ENCODE measurements around the gene LIPK. TPM values are rescaled to one million over a fixed set of nuclear protein-coding genes. Genes with fewer than 3 reads are reported as not detected.

LIPK gene
- total RNA-seq, 4 donors from 2014 or later: not detected

- Histone ChIP-seq H3K27ac (replicated peaks in 1 of 4) (no peak within 1 kb of the TSS), H3K9me3 (no peaks in the 10 kb centered on the region), H3K36me3 (no peaks in the 10 kb centered on the region), H3K4me1 (no peaks in the 10 kb centered on the region), H3K4me3 (no peak within 1 kb of the TSS), H3K27me3 (no peaks in the 10 kb centered on the region)
- intact Hi-C loops (cut with DNase I): no loop called here
- TF ChIP-seq POLR2AphosphoS5 (IDR thresholded peaks at IDR 0.05) (no peak), EP300 (IDR thresholded peaks at IDR 0.05) (no peak), CTCF (IDR thresholded peaks at IDR 0.05) (no peak), POLR2A (IDR thresholded peaks at IDR 0.05; ENCODE audit: low read depth) (no peak)
- no peak for DNase-seq (ENCODE audit: extremely low spot score)
- WGBS: 71% methylated on average over 7 of the region's 7 CpGs
Observed at GRCh38 chr10:88759366-88760101, 53.5 kb downstream of the LIPK start, which contains the start of gene LIPN. Gene LIPN (plus strand): TSS chr10:88760020. CDS start chr10:88761406, 1,386 bp downstream.

GRCh38 chr10:88762906-88763305 lies 56.9 kb downstream of the LIPK start:
- TF ChIP-seq EP300 (IDR thresholded peaks at IDR 0.05) (no peak), POLR2AphosphoS5 (IDR thresholded peaks at IDR 0.05) (no peak), CTCF (IDR thresholded peaks at IDR 0.05) (no peak), POLR2A (IDR thresholded peaks at IDR 0.05; ENCODE audit: low read depth) (no peak)
- Histone ChIP-seq H3K27me3 (no peaks in the 10 kb centered on the region), H3K9me3 (no peaks in the 10 kb centered on the region), H3K27ac (replicated peaks in 1 of 4) (no peak overlapping the region), H3K4me3 (no peak overlapping the region), H3K4me1 (no peaks in the 10 kb centered on the region), H3K36me3 (no peaks in the 10 kb centered on the region)
- WGBS: 68% methylated on average over 1 of the region's 1 CpG
- intact Hi-C loops (cut with DNase I): no loop called here
- no peak for DNase-seq (ENCODE audit: extremely low spot score)

- no peak for DNase-seq (ENCODE audit: extremely low spot score)
- H3K4me3 ChIP-seq: no peak overlapping the region
- no peak for TF ChIP-seq EP300 (IDR thresholded peaks at IDR 0.05)
- no peak for TF ChIP-seq POLR2AphosphoS5 (IDR thresholded peaks at IDR 0.05)
- TF ChIP-seq CTCF (IDR thresholded peaks at IDR 0.05): no peak
- no peak for TF ChIP-seq POLR2A (IDR thresholded peaks at IDR 0.05; ENCODE audit: low read depth)
- 64% methylated on average over 1 of the region's 1 CpG for WGBS
- intact Hi-C loops (cut with DNase I): no loop called here
- no peaks in the 10 kb centered on the region for H3K36me3 ChIP-seq
- no peaks in the 10 kb centered on the region for H3K27me3 ChIP-seq
- no peaks in the 10 kb centered on the region for H3K4me1 ChIP-seq
- H3K27ac ChIP-seq (replicated peaks in 1 of 4): no peak overlapping the region
- H3K9me3 ChIP-seq: no peaks in the 10 kb centered on the region
Observed at GRCh38 chr10:88763441-88763840, 57.4 kb downstream of the LIPK start.

GRCh38 chr10:88764110-88764509 lies 58.1 kb downstream of the LIPK start:
- DNase-seq (ENCODE audit: extremely low spot score): no peak
- WGBS: 82% methylated on average over 3 of the region's 3 CpGs
- H3K4me1 ChIP-seq: no peaks in the 10 kb centered on the region
- H3K36me3 ChIP-seq: no peaks in the 10 kb centered on the region
- no peak overlapping the region for H3K27ac ChIP-seq (replicated peaks in 1 of 4)
- intact Hi-C loops (cut with DNase I): no loop called here
- no peak for TF ChIP-seq POLR2AphosphoS5 (IDR thresholded peaks at IDR 0.05)
- TF ChIP-seq EP300 (IDR thresholded peaks at IDR 0.05): no peak
- TF ChIP-seq CTCF (IDR thresholded peaks at IDR 0.05): no peak
- H3K27me3 ChIP-seq: no peaks in the 10 kb centered on the region
- no peak overlapping the region for H3K4me3 ChIP-seq
- no peaks in the 10 kb centered on the region for H3K9me3 ChIP-seq

GRCh38 chr10:88765816-88766215 lies 59.8 kb downstream of the LIPK start:
- Histone ChIP-seq H3K27me3 (no peaks in the 10 kb centered on the region), H3K27ac (replicated peaks in 1 of 4) (no peak overlapping the region), H3K9me3 (no peaks in the 10 kb centered on the region), H3K4me3 (no peak overlapping the region), H3K4me1 (no peaks in the 10 kb centered on the region), H3K36me3 (no peaks in the 10 kb centered on the region)
- TF ChIP-seq CTCF (IDR thresholded peaks at IDR 0.05) (no peak), POLR2AphosphoS5 (IDR thresholded peaks at IDR 0.05) (no peak), EP300 (IDR thresholded peaks at IDR 0.05) (no peak), POLR2A (IDR thresholded peaks at IDR 0.05; ENCODE audit: low read depth) (no peak)
- intact Hi-C loops (cut with DNase I): no loop called here
- 76% methylated on average over 1 of the region's 1 CpG for WGBS
- no peak for DNase-seq (ENCODE audit: extremely low spot score)
